Uterus (tissue), 4 donors: ENCODE results near the gene SUGP1. TPM values are rescaled to one million over a fixed set of nuclear protein-coding genes. Genes with fewer than 3 reads are reported as not detected.

ENCODE experiments used
- DNase-seq, 2 donors: peaks; one replicate each; pipeline ENCODE4 v3.0.0-alpha.2; 2019 to 2020
- H3K27ac ChIP-seq, 2 donors: fragments of 200-600 bp; sonication (generic); 1 replicate in 1 of 2; 2 replicates in 1 of 2; pipeline ENCODE4 v1.5.1; 2016 to 2018
- H3K27me3 ChIP-seq, 2 donors: fragments of 200-600 bp; sonication (generic); one replicate each; pipeline ENCODE4 v1.5.1; 2018 to 2019; ENCODE audit warnings: control low read depth in 1 of 2
- H3K36me3 ChIP-seq, 2 donors: fragments of 200-600 bp; sonication (generic); one replicate each; pipeline ENCODE4 v1.5.1; 2019; ENCODE audit warnings: control low read depth in 1 of 2
- H3K4me1 ChIP-seq, 2 donors: fragments of 200-600 bp; sonication (generic); one replicate each; pipeline ENCODE4 v1.5.1; 2018 to 2019; ENCODE audit warnings: control low read depth in 1 of 2
- H3K4me3 ChIP-seq, 2 donors: fragments of 200-600 bp; sonication (generic); 1 replicate in 1 of 2; 2 replicates in 1 of 2; pipeline ENCODE4 v1.5.1; 2018 to 2019; ENCODE audit warnings: mild to moderate bottlenecking in 1 of 2
- H3K9me3 ChIP-seq, 2 donors: fragments of 200-600 bp; sonication (generic); one replicate each; pipeline ENCODE4 v1.5.1; 2019; ENCODE audit warnings: control low read depth in 1 of 2
- CTCF ChIP-seq, 4 experiments: fragments of 200-600 bp in 2 of 4; fragments of 450-650 bp in 2 of 4; sonication (generic) in 2 of 4; IDR thresholded peaks; one replicate each; pipeline ENCODE4 v1.5.1; 2016 to 2019; ENCODE audit warnings: antibody characterized with exemption in 4 of 4, mild to moderate bottlenecking in 2 of 4, moderate library complexity in 1 of 4
- POLR2A ChIP-seq, 2 donors: fragments of 450-650 bp; IDR thresholded peaks; one replicate each; pipeline ENCODE4 v1.6.1; 2016; ENCODE audit warnings: antibody characterized with exemption in 2 of 2, mild to moderate bottlenecking in 1 of 2, moderate library complexity in 1 of 2
- intact Hi-C: fragments of 100-400 bp; cut with DNase I; formaldehyde crosslinking; loops from one replicate; pipeline ENCODE4 v1.15.1; 2023; ENCODE audit warnings: low total_unique reads
- total RNA-seq, 4 donors: library from RNA; depleted of rRNA in 3 of 4; stranded (reverse); fragments of >200 nt in 3 of 4; gene quantifications; one replicate each; pipeline versions ENCODE4 v1.1.0 to v1.2.4, GENCODE V29; 2014 to 2023
- donor health status: DM: yes; HTN: yes; CAD: no.

SUGP1 gene
- total RNA-seq, 4 donors from 2014 or later: 9.5 to 43.6 (median 14.0) TPM

GRCh38 chr19:19334989-19335344, 14.7 kb upstream of the SUGP1 start:
- Histone ChIP-seq H3K9me3 (no peaks in the 10 kb centered on the region), H3K27me3 (no peaks in the 10 kb centered on the region), H3K4me3 (no peak overlapping the region), H3K27ac (no peak overlapping the region), H3K36me3 (no peaks in the 10 kb centered on the region), H3K4me1 (no peaks in the 10 kb centered on the region)
- no peak for DNase-seq
- no peak for TF ChIP-seq POLR2A (IDR thresholded peaks at IDR 0.05)
- TF ChIP-seq CTCF (IDR thresholded peaks at IDR 0.05): no peak
- intact Hi-C loops: no loop called here

- no peaks in the 10 kb centered on the region for H3K27me3 ChIP-seq
- no peaks in the 10 kb centered on the region for H3K36me3 ChIP-seq
- no peak overlapping the region for H3K27ac ChIP-seq
- no peak for DNase-seq
- intact Hi-C loops: no loop called here
- H3K4me1 ChIP-seq: no peaks in the 10 kb centered on the region
- no peak overlapping the region for H3K4me3 ChIP-seq
- TF ChIP-seq CTCF (IDR thresholded peaks at IDR 0.05): no peak
- H3K9me3 ChIP-seq: no peaks in the 10 kb centered on the region
These were observed 14.0 kb upstream of the SUGP1 start for GRCh38 chr19:19334063-19334988.

- H3K36me3 ChIP-seq: no peaks in the 10 kb centered on the region
- TF ChIP-seq POLR2A (IDR thresholded peaks at IDR 0.05): no peak
- no peak for TF ChIP-seq CTCF (IDR thresholded peaks at IDR 0.05)
- no peaks in the 10 kb centered on the region for H3K4me1 ChIP-seq
- intact Hi-C loops: no loop called here
- H3K9me3 ChIP-seq: no peaks in the 10 kb centered on the region
- no peak overlapping the region for H3K4me3 ChIP-seq
- no peaks in the 10 kb centered on the region for H3K27me3 ChIP-seq
- H3K27ac ChIP-seq: no peak overlapping the region
- DNase-seq: no peak
These were observed 8.8 kb upstream of the SUGP1 start for GRCh38 chr19:19329126-19329525.

- Histone ChIP-seq H3K9me3 (no peaks in the 10 kb centered on the region), H3K27ac (no peak overlapping the region), H3K36me3 (no peaks in the 10 kb centered on the region), H3K4me3 (no peak overlapping the region), H3K4me1 (peaks cover 0 to 1% of the 10 kb centered on the region in 2 donors), H3K27me3 (no peaks in the 10 kb centered on the region)
- intact Hi-C loops: no loop called here
- no peak for DNase-seq
- TF ChIP-seq POLR2A (IDR thresholded peaks at IDR 0.05) (no peak), CTCF (IDR thresholded peaks at IDR 0.05) (no peak)
These were observed 7.4 kb upstream of the SUGP1 start for GRCh38 chr19:19327672-19328071.

GRCh38 chr19:19324059-19324770, 3.9 kb upstream of the SUGP1 start:
- no peaks in the 10 kb centered on the region for H3K27me3 ChIP-seq
- TF ChIP-seq CTCF (IDR thresholded peaks at IDR 0.05): no peak
- TF ChIP-seq POLR2A (IDR thresholded peaks at IDR 0.05): no peak
- H3K4me1 ChIP-seq: peaks cover 0 to 9% of the 10 kb centered on the region in 2 donors
- DNase-seq: no peak
- H3K9me3 ChIP-seq: no peaks in the 10 kb centered on the region
- intact Hi-C loops: no loop called here
- no peak overlapping the region for H3K4me3 ChIP-seq
- H3K36me3 ChIP-seq: no peaks in the 10 kb centered on the region
- H3K27ac ChIP-seq: no peak overlapping the region
